Measurements from ENCODE around the gene SMU1. TPM values are rescaled to one million over a fixed set of nuclear protein-coding genes. Genes with fewer than 3 reads are reported as not detected.

SMU1 gene
- total RNA-seq, 1 donor from 2014 or later: 19.6 TPM

GRCh38 chr9:33123407-33124031, 47.0 kb upstream of the SMU1 start:
- Mint-ChIP-seq H3K9me3 (ENCODE audit: unreplicated experiment) (peaks cover 2% of the 10 kb centered on the region), H3K27ac (ENCODE audit: unreplicated experiment) (no peak overlapping the region), H3K27me3 (ENCODE audit: unreplicated experiment) (no peaks in the 10 kb centered on the region), H3K36me3 (ENCODE audit: unreplicated experiment) (peaks cover 5% of the 10 kb centered on the region), H3K4me1 (ENCODE audit: low read depth, unreplicated experiment) (no peaks in the 10 kb centered on the region), H3K4me3 (ENCODE audit: unreplicated experiment) (no peak overlapping the region)
- no peak for TF ChIP-seq CTCF (IDR thresholded peaks at IDR 0.05; ENCODE audit: partially characterized antibody, unreplicated experiment)
- DNase-seq: no peak

- H3K27ac Mint-ChIP-seq (ENCODE audit: unreplicated experiment): no peak overlapping the region
- no peak for DNase-seq
- H3K9me3 Mint-ChIP-seq (ENCODE audit: unreplicated experiment): no peaks in the 10 kb centered on the region
- H3K36me3 Mint-ChIP-seq (ENCODE audit: unreplicated experiment): no peaks in the 10 kb centered on the region
- H3K27me3 Mint-ChIP-seq (ENCODE audit: unreplicated experiment): no peaks in the 10 kb centered on the region
- no peak overlapping the region for H3K4me3 Mint-ChIP-seq (ENCODE audit: unreplicated experiment)
- TF ChIP-seq CTCF (IDR thresholded peaks at IDR 0.05; ENCODE audit: partially characterized antibody, unreplicated experiment): no peak
- no peaks in the 10 kb centered on the region for H3K4me1 Mint-ChIP-seq (ENCODE audit: low read depth, unreplicated experiment)
Observed at GRCh38 chr9:33120620-33121019, 44.1 kb upstream of the SMU1 start.

- no peak for TF ChIP-seq CTCF (IDR thresholded peaks at IDR 0.05; ENCODE audit: partially characterized antibody, unreplicated experiment)
- H3K36me3 Mint-ChIP-seq (ENCODE audit: unreplicated experiment): no peaks in the 10 kb centered on the region
- no peaks in the 10 kb centered on the region for H3K4me1 Mint-ChIP-seq (ENCODE audit: low read depth, unreplicated experiment)
- H3K9me3 Mint-ChIP-seq (ENCODE audit: unreplicated experiment): no peaks in the 10 kb centered on the region
- no peak for DNase-seq
- no peak overlapping the region for H3K4me3 Mint-ChIP-seq (ENCODE audit: unreplicated experiment)
- H3K27ac Mint-ChIP-seq (ENCODE audit: unreplicated experiment): no peak overlapping the region
- no peaks in the 10 kb centered on the region for H3K27me3 Mint-ChIP-seq (ENCODE audit: unreplicated experiment)
Observed at GRCh38 chr9:33117796-33118195, 41.3 kb upstream of the SMU1 start.

- H3K27me3 Mint-ChIP-seq (ENCODE audit: unreplicated experiment): no peaks in the 10 kb centered on the region
Observed at GRCh38 chr9:33117306-33117705, 40.8 kb upstream of the SMU1 start.

More at GRCh38 chr9:33117306-33117705, 40.8 kb upstream of the SMU1 start:
- H3K36me3 Mint-ChIP-seq (ENCODE audit: unreplicated experiment): no peaks in the 10 kb centered on the region
- no peak overlapping the region for H3K27ac Mint-ChIP-seq (ENCODE audit: unreplicated experiment)
- H3K4me3 Mint-ChIP-seq (ENCODE audit: unreplicated experiment): no peak overlapping the region
- no peaks in the 10 kb centered on the region for H3K9me3 Mint-ChIP-seq (ENCODE audit: unreplicated experiment)
- DNase-seq: no peak
- no peaks in the 10 kb centered on the region for H3K4me1 Mint-ChIP-seq (ENCODE audit: low read depth, unreplicated experiment)
- TF ChIP-seq CTCF (IDR thresholded peaks at IDR 0.05; ENCODE audit: partially characterized antibody, unreplicated experiment): no peak

Data from glutamatergic neuron (in vitro differentiated cells).